HCT116 (cell line): ENCODE measurements around the gene AOC2. TPM values are rescaled to one million over a fixed set of nuclear protein-coding genes. Genes with fewer than 3 reads are reported as not detected.

ENCODE experiments used
- ATAC-seq: fragments of 200-7000 bp; cut with Tn5 transposase; 2 replicates; pipeline ENCODE4 v1.9.1; 2020; ENCODE audit warnings: mild to moderate bottlenecking, moderate library complexity
- BruUV-seq: library from RNA; stranded (reverse); fragments of 400-500 nt; replicated peaks from 2 replicates; lab custom pipeline; 2021; lab: Mats Ljungman, UMichigan
- CTCF ChIA-PET: fragments of 300-600 bp; sonication (Branson Sonifier 250); formaldehyde crosslinking; loops from one replicate; lab custom pipeline; 2021; ENCODE audit warnings: antibody characterized with exemption; lab: Charles Lee
- POLR2A ChIA-PET: fragments of 300-600, 350-600 bp; sonication (Branson Sonifier 250); formaldehyde crosslinking; loops from one replicate; lab custom pipeline; 2021; ENCODE audit warnings: antibody characterized with exemption; lab: Charles Lee
- RAD21 ChIA-PET, 2 experiments: fragments of 300-600 bp; sonication (Branson Sonifier 250); formaldehyde crosslinking; loops; one replicate each; lab custom pipeline; 2023; ENCODE audit warnings: low total read pairs in 2 of 2; ENCODE audit not compliant: uncharacterized antibody in 2 of 2, unreplicated experiment in 2 of 2, low non-redundant PET in 1 of 2; lab: Charles Lee
- DNase-seq: peaks from one replicate; pipeline ENCODE4 v3.0.0-alpha.2; 2010; ENCODE audit warnings: low read depth, low spot score
- H2AFZ ChIP-seq: fragments of 200-600 bp; shearing (Covaris generic), sonication (generic); 2 replicates; pipeline ENCODE4 v1.6.1; 2017; ENCODE audit warnings: low read depth, mixed run types, mixed read lengths, antibody characterized with exemption, low read length; ENCODE audit not compliant: poor library complexity, severe bottlenecking
- H3K27ac ChIP-seq: 2 replicates; pipeline ENCODE4 v1.5.1; 2012; ENCODE audit warnings: low read depth, low read length
- H3K27me3 ChIP-seq: fragments of 200-600 bp; sonication (generic); 2 replicates; pipeline ENCODE4 v1.6.1; 2016; ENCODE audit warnings: mixed run types, low read length, mixed read lengths; ENCODE audit not compliant: insufficient read depth
- H3K36me3 ChIP-seq, 2 experiments: fragments of 200-500 bp in 1 of 2; fragments of 200-600 bp in 1 of 2; sonication (Bioruptor generic) in 1 of 2; sonication (generic) in 1 of 2; 2 replicates each; pipeline versions ENCODE4 v1.5.1 to v1.6.1; 2014 to 2016; ENCODE audit warnings: low read length in 2 of 2, inconsistent platforms in 1 of 2, mixed read lengths in 1 of 2, mixed run types in 1 of 2; ENCODE audit not compliant: insufficient read depth in 2 of 2, control insufficient read depth in 1 of 2
- H3K4me1 ChIP-seq, 2 experiments: fragments of 200-600 bp in 1 of 2; sonication (generic) in 1 of 2; 2 replicates each; pipeline versions ENCODE4 v1.5.1 to v1.6.1; 2012 to 2017; ENCODE audit warnings: low read length in 2 of 2, inconsistent platforms in 1 of 2, mild to moderate bottlenecking in 1 of 2, mixed read lengths in 1 of 2, mixed run types in 1 of 2, moderate library complexity in 1 of 2; ENCODE audit not compliant: insufficient read depth in 2 of 2, control insufficient read depth in 1 of 2
- H3K4me2 ChIP-seq: fragments of 200-600 bp; sonication (generic); 2 replicates; pipeline ENCODE4 v1.6.1; 2017; ENCODE audit warnings: mixed run types, low read length, mixed read lengths
- H3K4me3 ChIP-seq, 2 experiments: fragments of 200-600 bp in 1 of 2; sonication (generic) in 1 of 2; replicated peaks in 1 of 2; 2 replicates each; pipeline ENCODE4 v1.5.1; 2011 to 2016; ENCODE audit warnings: low read length in 2 of 2, control low read depth in 1 of 2, low read depth in 1 of 2, mild to moderate bottlenecking in 1 of 2, mixed read lengths in 1 of 2, mixed run types in 1 of 2
- H3K79me2 ChIP-seq: fragments of 200-600 bp; sonication (generic); 2 replicates; pipeline ENCODE4 v1.6.1; 2017; ENCODE audit warnings: mild to moderate bottlenecking, mixed run types, low read length, moderate library complexity, mixed read lengths; ENCODE audit not compliant: insufficient read depth
- H3K9ac ChIP-seq: fragments of 200-600 bp; sonication (generic); 2 replicates; pipeline ENCODE4 v1.6.1; 2016; ENCODE audit warnings: low read length, mixed read lengths
- H3K9me2 ChIP-seq: fragments of 200-600 bp; sonication (generic), shearing (Covaris generic); 2 replicates; pipeline ENCODE4 v1.6.1; 2017; ENCODE audit warnings: mixed run types, mild to moderate bottlenecking, moderate library complexity; ENCODE audit not compliant: insufficient read depth
- H3K9me3 ChIP-seq, 2 experiments: fragments of 200-500 bp in 1 of 2; fragments of 200-600 bp in 1 of 2; sonication (Bioruptor generic) in 1 of 2; sonication (generic) in 1 of 2; 2 replicates each; pipeline ENCODE4 v1.6.1; 2014 to 2017; ENCODE audit warnings: low read length in 2 of 2, mixed read lengths in 2 of 2, inconsistent platforms in 1 of 2, low read depth in 1 of 2, mild to moderate bottlenecking in 1 of 2, mixed run types in 1 of 2, moderate library complexity in 1 of 2; ENCODE audit not compliant: control insufficient read depth in 1 of 2, insufficient read depth in 1 of 2
- H4K20me1 ChIP-seq: fragments of 200-600 bp; sonication (generic), shearing (Covaris generic); 2 replicates; pipeline ENCODE4 v1.6.1; 2017; ENCODE audit warnings: mixed run types, mild to moderate bottlenecking, moderate library complexity; ENCODE audit not compliant: insufficient read depth
- CEBPB ChIP-seq: IDR thresholded peaks from 2 replicates; pipeline ENCODE4 v1.6.1; 2012; ENCODE audit warnings: low read depth
- ELF1 ChIP-seq: IDR thresholded peaks from 2 replicates; pipeline ENCODE4 v1.6.1; 2012; ENCODE audit warnings: low read depth, borderline replicate concordance
- FOSL1 ChIP-seq: IDR thresholded peaks from 2 replicates; pipeline ENCODE4 v1.6.1; 2012; ENCODE audit warnings: low read depth
- JUND ChIP-seq: IDR thresholded peaks from 2 replicates; pipeline ENCODE4 v1.6.1; 2012
- POLR2A ChIP-seq: IDR thresholded peaks from 2 replicates; pipeline ENCODE4 v1.7.0; 2011; ENCODE audit warnings: borderline replicate concordance; ENCODE audit not compliant: insufficient read depth, insufficient read length; ENCODE audit errors: extremely low read depth
- RAD21 ChIP-seq: IDR thresholded peaks from 2 replicates; pipeline ENCODE4 v1.6.1; 2012; ENCODE audit warnings: low read depth, mild to moderate bottlenecking
- TCF7L2 ChIP-seq: IDR thresholded peaks from 2 replicates; pipeline ENCODE4 v1.7.0; 2011; ENCODE audit warnings: borderline replicate concordance, inconsistent platforms; ENCODE audit not compliant: insufficient read depth, insufficient read length; ENCODE audit errors: extremely low read depth
- YY1 ChIP-seq: IDR thresholded peaks from 2 replicates; pipeline ENCODE4 v1.6.1; 2011; ENCODE audit warnings: low read length, low read depth, moderate library complexity, mild to moderate bottlenecking; ENCODE audit not compliant: insufficient replicate concordance; ENCODE audit errors: extremely low read depth
- ZNF274 ChIP-seq: fragments of 200-500 bp; sonication (Bioruptor generic); IDR thresholded peaks from 2 replicates; pipeline ENCODE4 v1.6.1; 2014; ENCODE audit warnings: mild to moderate bottlenecking, low read depth, low read length, inconsistent platforms
- intact Hi-C: fragments of 100-400 bp; cut with micrococcal nuclease; formaldehyde crosslinking; loops from 2 replicates; pipeline ENCODE4 v1.10.0; 2022
- total RNA-seq: library from RNA; stranded (reverse); gene quantifications from one replicate; pipeline ENCODE4 v1.2.1, GENCODE V29; 2021; ENCODE audit not compliant: unreplicated experiment
- TF ChIP-seq, protein P1 (sequence below): IDR thresholded peaks from 2 replicates; pipeline ENCODE4 v1.6.1; 2012; ENCODE audit warnings: low read depth

AOC2 gene
- total RNA-seq, 1 experiment from 2014 or later, result 8.0 TPM

- Histone ChIP-seq H3K9ac (no peak overlapping the region), H3K4me3 (no peak overlapping the region), H3K9me3 (no peaks in the 10 kb centered on the region), H3K27ac (no peak overlapping the region), H3K27me3 (no peaks in the 10 kb centered on the region), H4K20me1 (no peaks in the 10 kb centered on the region)
- intact Hi-C loops, result no loop called here
- BruUV-seq, result no TSS peak
- ChIA-PET CTCF (no interaction called here), RAD21 (no interaction called here)
- no peak for ATAC-seq
- TF ChIP-seq FOSL1 (no peak), JUND (no peak), ZNF274 (no peak), RAD21 (no peak), CEBPB (no peak), TCF7L2 (no peak)
- TF ChIP-seq, all 23 proteins: peak for 0
- no peaks in the 10 kb centered on the region for H3K79me2 ChIP-seq
- POLR2A ChIA-PET, result no interaction called here
- H3K36me3 ChIP-seq, result peaks cover 9 to 10% of the 10 kb centered on the region in 2 experiments; a peak in 3 of 4 replicates
- no peak for DNase-seq
- no peaks in the 10 kb centered on the region for H3K4me1 ChIP-seq
- H2AFZ ChIP-seq, result no peak overlapping the region
- no peak overlapping the region for H3K4me2 ChIP-seq
- H3K9me2 ChIP-seq, result no peaks in the 10 kb centered on the region
These were observed 38.1 kb upstream of the AOC2 start for GRCh38 chr17:42806249-42806648.

DNA sequence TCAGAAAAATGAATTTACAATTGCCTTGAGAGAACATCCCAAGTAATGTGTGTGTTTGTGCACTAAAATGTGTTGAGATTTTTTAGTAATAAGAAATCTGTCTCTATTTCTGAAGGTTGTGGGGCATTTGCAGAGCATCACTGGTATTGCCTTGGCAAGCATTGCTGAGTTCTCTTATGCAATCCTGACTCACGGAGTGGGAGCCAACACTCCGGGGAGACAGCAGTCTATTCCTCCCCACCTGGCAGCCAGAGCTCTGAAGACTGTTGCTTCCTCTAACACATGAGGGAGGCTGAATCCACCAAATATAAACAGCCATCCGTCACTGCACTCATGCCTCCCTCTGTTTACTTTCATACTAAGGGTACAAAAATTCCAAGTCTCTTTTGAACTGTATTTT lies 35.1 kb upstream of the AOC2 start:
- no peak overlapping the region for H3K9ac ChIP-seq
- RAD21 ChIA-PET, result no interaction called here
- ATAC-seq, result no peak

More for the DNA sequence above, 35.1 kb upstream of the AOC2 start:
- CTCF ChIA-PET, result no interaction called here
- no peak overlapping the region for H3K4me3 ChIP-seq
- TF ChIP-seq JUND (no peak), POLR2A (no peak), FOSL1 (no peak), YY1 (no peak), ELF1 (no peak), ZNF274 (no peak)
- TF ChIP-seq, protein P1, sequence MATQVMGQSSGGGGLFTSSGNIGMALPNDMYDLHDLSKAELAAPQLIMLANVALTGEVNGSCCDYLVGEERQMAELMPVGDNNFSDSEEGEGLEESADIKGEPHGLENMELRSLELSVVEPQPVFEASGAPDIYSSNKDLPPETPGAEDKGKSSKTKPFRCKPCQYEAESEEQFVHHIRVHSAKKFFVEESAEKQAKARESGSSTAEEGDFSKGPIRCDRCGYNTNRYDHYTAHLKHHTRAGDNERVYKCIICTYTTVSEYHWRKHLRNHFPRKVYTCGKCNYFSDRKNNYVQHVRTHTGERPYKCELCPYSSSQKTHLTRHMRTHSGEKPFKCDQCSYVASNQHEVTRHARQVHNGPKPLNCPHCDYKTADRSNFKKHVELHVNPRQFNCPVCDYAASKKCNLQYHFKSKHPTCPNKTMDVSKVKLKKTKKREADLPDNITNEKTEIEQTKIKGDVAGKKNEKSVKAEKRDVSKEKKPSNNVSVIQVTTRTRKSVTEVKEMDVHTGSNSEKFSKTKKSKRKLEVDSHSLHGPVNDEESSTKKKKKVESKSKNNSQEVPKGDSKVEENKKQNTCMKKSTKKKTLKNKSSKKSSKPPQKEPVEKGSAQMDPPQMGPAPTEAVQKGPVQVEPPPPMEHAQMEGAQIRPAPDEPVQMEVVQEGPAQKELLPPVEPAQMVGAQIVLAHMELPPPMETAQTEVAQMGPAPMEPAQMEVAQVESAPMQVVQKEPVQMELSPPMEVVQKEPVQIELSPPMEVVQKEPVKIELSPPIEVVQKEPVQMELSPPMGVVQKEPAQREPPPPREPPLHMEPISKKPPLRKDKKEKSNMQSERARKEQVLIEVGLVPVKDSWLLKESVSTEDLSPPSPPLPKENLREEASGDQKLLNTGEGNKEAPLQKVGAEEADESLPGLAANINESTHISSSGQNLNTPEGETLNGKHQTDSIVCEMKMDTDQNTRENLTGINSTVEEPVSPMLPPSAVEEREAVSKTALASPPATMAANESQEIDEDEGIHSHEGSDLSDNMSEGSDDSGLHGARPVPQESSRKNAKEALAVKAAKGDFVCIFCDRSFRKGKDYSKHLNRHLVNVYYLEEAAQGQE, result no peak
- BruUV-seq, result no TSS peak
- intact Hi-C loops, result no loop called here
- H3K27me3 ChIP-seq, result no peaks in the 10 kb centered on the region
- no peak overlapping the region for H3K27ac ChIP-seq
- no peaks in the 10 kb centered on the region for H3K4me1 ChIP-seq
- H3K79me2 ChIP-seq, result no peaks in the 10 kb centered on the region
- H3K36me3 ChIP-seq, result peaks cover 20 to 21% of the 10 kb centered on the region in 2 experiments
- POLR2A ChIA-PET, result no interaction called here
- no peaks in the 10 kb centered on the region for H3K9me2 ChIP-seq
- no peak overlapping the region for H3K4me2 ChIP-seq
- no peak for DNase-seq
- H3K9me3 ChIP-seq, result no peaks in the 10 kb centered on the region
- H4K20me1 ChIP-seq, result no peaks in the 10 kb centered on the region
- H2AFZ ChIP-seq, result no peak overlapping the region
